RWPE1 (cell line): ENCODE measurements around the gene VPS29.

Source experiments
- CTCF ChIA-PET: fragments of 350-600 bp; sonication (Branson Sonifier 250); formaldehyde crosslinking; extraction: SDS; loops from one replicate; lab custom pipeline; 2021; lab: Yijun Ruan, JAX
- POLR2A ChIA-PET: fragments of 400-600 bp; formaldehyde crosslinking; extraction: SDS; loops from one replicate; lab custom pipeline; 2020; ENCODE audit warnings: antibody characterized with exemption; ENCODE audit not compliant: low non-redundant PET; lab: Yijun Ruan, JAX
- DNase-seq: peaks from one replicate; pipeline ENCODE4 v3.0.0; 2012; ENCODE audit warnings: low spot score
- H3K27ac ChIP-seq: fragments of 450-650 bp; 2 replicates; pipeline ENCODE4 v1.5.1; 2017
- TF ChIP-seq, protein P1 (sequence below): fragments of 450-650 bp; conservative IDR thresholded peaks from 2 replicates; pipeline ENCODE4 v1.5.1; 2017; ENCODE audit warnings: low read depth, mild to moderate bottlenecking

The VPS29 gene

DNA sequence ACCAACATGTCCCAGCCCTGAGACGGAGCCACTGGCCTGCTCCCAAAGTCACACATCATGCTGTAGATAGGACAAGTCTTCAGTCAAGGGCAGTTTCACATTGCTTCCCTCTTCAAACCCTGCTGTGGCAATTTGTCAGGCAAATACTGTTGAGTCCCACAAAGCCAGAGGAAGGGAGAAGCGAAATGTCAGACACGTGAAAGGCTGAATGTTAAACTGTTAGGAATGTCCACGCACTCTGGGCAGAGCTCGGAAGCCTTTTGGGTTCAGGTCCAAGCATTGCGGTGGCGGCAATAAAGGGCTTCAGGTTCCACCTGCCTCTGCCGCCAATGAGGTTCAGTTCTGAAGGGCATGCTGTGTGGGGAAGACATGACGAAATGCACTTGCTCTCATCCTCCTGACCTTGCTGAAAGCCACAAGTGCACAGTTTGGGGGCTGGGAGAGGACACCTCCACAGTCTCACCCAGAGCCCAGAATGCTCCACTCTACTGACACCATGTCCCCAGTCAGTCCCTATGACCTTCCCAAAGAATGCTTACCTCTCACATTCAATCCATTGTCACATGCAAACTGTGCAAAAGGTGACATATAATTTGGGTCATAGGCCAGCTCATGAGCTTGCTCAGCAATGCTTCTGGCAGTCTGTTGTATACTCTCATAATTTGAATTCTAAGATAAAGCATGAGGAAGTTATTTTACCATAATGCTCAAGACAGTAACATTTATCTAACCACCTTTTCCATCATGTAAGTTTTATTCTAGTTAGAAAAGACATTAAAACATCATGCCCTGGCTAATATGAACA is 35.9 kb upstream of the VPS29 start:
- CTCF ChIA-PET, result interaction anchor here (0.5 to 1.6 kb wide), 4 partner anchors 26 to 141 kb away, joined by 3 to 5 read pairs (median 3); no protein-coding TSS in a partner anchor

GRCh38 chr12:110536834-110537604 is 35.1 kb upstream of the VPS29 start:
- DNase-seq, result no peak
- ChIA-PET POLR2A (no interaction called here), CTCF (interaction anchor here (1.1 to 1.6 kb wide), 2 partner anchors 63 to 65 kb away, joined by 3 read pairs; no protein-coding TSS in a partner anchor)
- peak overlapping the region; percentile 95 for H3K27ac ChIP-seq
- TF ChIP-seq, protein P1, sequence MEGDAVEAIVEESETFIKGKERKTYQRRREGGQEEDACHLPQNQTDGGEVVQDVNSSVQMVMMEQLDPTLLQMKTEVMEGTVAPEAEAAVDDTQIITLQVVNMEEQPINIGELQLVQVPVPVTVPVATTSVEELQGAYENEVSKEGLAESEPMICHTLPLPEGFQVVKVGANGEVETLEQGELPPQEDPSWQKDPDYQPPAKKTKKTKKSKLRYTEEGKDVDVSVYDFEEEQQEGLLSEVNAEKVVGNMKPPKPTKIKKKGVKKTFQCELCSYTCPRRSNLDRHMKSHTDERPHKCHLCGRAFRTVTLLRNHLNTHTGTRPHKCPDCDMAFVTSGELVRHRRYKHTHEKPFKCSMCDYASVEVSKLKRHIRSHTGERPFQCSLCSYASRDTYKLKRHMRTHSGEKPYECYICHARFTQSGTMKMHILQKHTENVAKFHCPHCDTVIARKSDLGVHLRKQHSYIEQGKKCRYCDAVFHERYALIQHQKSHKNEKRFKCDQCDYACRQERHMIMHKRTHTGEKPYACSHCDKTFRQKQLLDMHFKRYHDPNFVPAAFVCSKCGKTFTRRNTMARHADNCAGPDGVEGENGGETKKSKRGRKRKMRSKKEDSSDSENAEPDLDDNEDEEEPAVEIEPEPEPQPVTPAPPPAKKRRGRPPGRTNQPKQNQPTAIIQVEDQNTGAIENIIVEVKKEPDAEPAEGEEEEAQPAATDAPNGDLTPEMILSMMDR, result no peak

More for the DNA sequence above, 35.9 kb upstream of the VPS29 start:
- DNase-seq, result peak; percentile 60
- peak overlapping the region; percentile 95 for H3K27ac ChIP-seq
- TF ChIP-seq, protein P1, result no peak
- POLR2A ChIA-PET, result no interaction called here

DNA sequence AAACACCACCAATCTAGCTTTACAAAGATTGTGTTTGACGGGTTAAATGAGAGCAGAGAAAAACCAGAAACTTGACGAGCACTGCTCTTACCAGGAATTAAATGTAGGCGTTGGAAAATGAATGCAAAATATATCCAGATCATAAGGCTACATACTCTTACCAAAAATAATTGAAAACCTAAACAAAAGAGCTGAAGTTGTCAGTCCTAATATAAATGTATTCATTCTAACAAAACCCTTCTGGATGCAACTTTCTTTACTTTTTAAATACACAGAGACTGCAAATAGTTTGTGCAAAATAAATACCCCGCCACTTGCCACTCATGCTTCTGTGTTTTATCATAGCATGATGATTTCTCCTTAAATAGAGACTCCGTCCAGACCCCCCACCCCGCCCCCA is 32.9 kb upstream of the VPS29 start:
- DNase-seq, result no peak
- POLR2A ChIA-PET, result no interaction called here
- no peak overlapping the region for H3K27ac ChIP-seq
- CTCF ChIA-PET, result no interaction called here
- TF ChIP-seq, protein P1, result no peak

GRCh38 chr12:110533607-110534006 is 31.7 kb upstream of the VPS29 start:
- TF ChIP-seq, protein P1, result no peak
- no peak overlapping the region for H3K27ac ChIP-seq
- DNase-seq, result no peak
- ChIA-PET CTCF (interaction anchor here (0.6 kb wide), 1 partner anchor 67 kb away, joined by 4 read pairs; no protein-coding TSS in a partner anchor), POLR2A (no interaction called here)

- DNase-seq, result no peak
- peak overlapping the region; percentile 84 for H3K27ac ChIP-seq
- ChIA-PET POLR2A (no interaction called here), CTCF (no interaction called here)
- TF ChIP-seq, protein P1, result no peak
Measured at GRCh38 chr12:110532644-110533043, 30.7 kb upstream of the VPS29 start.

GRCh38 chr12:110531741-110532333 is 29.9 kb upstream of the VPS29 start:
- ChIA-PET POLR2A (no interaction called here), CTCF (interaction anchor here (1.0 kb wide), 1 partner anchor 18 kb away, joined by 3 read pairs; no protein-coding TSS in a partner anchor)
- DNase-seq, result no peak
- TF ChIP-seq, protein P1, result no peak
- peak overlapping the region; percentile 84 for H3K27ac ChIP-seq
